ENCODE results near the gene LY9. TPM values are rescaled to one million over a fixed set of nuclear protein-coding genes. Genes with fewer than 3 reads are reported as not detected.

Gene LY9
- polyA plus RNA-seq, 3 donors: 1.4 to 2.7 (median 1.7) TPM

DNA sequence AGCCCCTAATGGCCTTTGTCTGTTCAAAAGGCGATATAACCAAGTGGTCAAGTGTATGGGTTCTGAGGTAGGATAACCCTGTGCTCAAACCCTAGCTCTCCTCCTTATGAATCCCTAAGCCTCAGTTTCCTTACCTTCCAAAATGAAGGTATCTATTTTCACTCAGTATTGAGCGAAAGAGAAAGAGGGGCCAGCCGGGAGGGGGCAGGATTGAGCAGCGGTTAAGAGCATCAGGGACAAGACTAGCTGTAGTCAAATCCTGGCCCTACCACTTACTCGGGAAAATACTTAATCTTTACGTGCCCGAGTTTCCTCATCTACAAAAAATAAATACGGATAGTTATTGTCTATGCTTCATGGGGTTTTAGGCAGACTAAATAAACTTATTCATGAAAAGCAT is 25.7 kb downstream of the LY9 start:
- H3K4me3 ChIP-seq (replicated peaks in 1 of 3; ENCODE audit: low read depth in 2 of 3, low read length in 3 of 3): no peak overlapping the region
- H3K36me3 ChIP-seq (replicated peaks in 1 of 2; ENCODE audit: control insufficient read depth in 1 of 2, insufficient read depth in 2 of 2, low read length in 2 of 2): no peaks in the 10 kb centered on the region
- no peak overlapping the region for H3K9ac ChIP-seq (ENCODE audit: insufficient read depth, low read length, poor library complexity, severe bottlenecking)
- H3K79me2 ChIP-seq (ENCODE audit: insufficient read depth, low read length): no peaks in the 10 kb centered on the region
- H3K4me1 ChIP-seq (ENCODE audit: control insufficient read depth in 1 of 2, insufficient read depth in 2 of 2, low read length in 2 of 2): no peaks in the 10 kb centered on the region
- H3K27ac ChIP-seq (ENCODE audit: low read depth in 1 of 2, low read length in 2 of 2): no peak overlapping the region
- H2AFZ ChIP-seq (ENCODE audit: insufficient read depth, low read depth, low read length, poor library complexity, severe bottlenecking): no peak overlapping the region
- intact Hi-C loops (cut with micrococcal nuclease): no loop called here
- no peaks in the 10 kb centered on the region for H3K4me1 Mint-ChIP-seq
- H3K9me3 Mint-ChIP-seq: peaks cover 0 to 3% (median 0%) of the 10 kb centered on the region in 7 donors
- H4K20me1 ChIP-seq (ENCODE audit: insufficient read depth, low read length): no peaks in the 10 kb centered on the region
- no peak overlapping the region for H3K4me2 ChIP-seq (replicated peaks; ENCODE audit: extremely low read depth, low read length, poor library complexity, severe bottlenecking)
- no peaks in the 10 kb centered on the region for H3K27me3 ChIP-seq (ENCODE audit: control insufficient read depth in 2 of 2, insufficient read depth in 2 of 2, low read length in 2 of 2)
- H3K36me3 Mint-ChIP-seq: peaks cover 0 to 3% of the 10 kb centered on the region in 2 donors
- TF ChIP-seq, protein P1, sequence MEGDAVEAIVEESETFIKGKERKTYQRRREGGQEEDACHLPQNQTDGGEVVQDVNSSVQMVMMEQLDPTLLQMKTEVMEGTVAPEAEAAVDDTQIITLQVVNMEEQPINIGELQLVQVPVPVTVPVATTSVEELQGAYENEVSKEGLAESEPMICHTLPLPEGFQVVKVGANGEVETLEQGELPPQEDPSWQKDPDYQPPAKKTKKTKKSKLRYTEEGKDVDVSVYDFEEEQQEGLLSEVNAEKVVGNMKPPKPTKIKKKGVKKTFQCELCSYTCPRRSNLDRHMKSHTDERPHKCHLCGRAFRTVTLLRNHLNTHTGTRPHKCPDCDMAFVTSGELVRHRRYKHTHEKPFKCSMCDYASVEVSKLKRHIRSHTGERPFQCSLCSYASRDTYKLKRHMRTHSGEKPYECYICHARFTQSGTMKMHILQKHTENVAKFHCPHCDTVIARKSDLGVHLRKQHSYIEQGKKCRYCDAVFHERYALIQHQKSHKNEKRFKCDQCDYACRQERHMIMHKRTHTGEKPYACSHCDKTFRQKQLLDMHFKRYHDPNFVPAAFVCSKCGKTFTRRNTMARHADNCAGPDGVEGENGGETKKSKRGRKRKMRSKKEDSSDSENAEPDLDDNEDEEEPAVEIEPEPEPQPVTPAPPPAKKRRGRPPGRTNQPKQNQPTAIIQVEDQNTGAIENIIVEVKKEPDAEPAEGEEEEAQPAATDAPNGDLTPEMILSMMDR (IDR thresholded peaks at IDR 0.05): peak; percentile 44
- H3K4me3 Mint-ChIP-seq: no peak overlapping the region
- peaks cover 3 to 8% (median 5%) of the 10 kb centered on the region in 3 donors for H3K27me3 Mint-ChIP-seq (ENCODE audit: low read depth in 3 of 3)
- no peak overlapping the region for H3K27ac Mint-ChIP-seq
- no peak for DNase-seq
- no CpG with 5 or more reads among the region's 8 CpGs for WGBS (ENCODE audit: insufficient coverage)
- no peaks in the 10 kb centered on the region for H3K9me3 ChIP-seq (replicated peaks in 1 of 2; ENCODE audit: control insufficient read depth in 1 of 2, insufficient read depth in 1 of 2, low read length in 2 of 2)

DNA sequence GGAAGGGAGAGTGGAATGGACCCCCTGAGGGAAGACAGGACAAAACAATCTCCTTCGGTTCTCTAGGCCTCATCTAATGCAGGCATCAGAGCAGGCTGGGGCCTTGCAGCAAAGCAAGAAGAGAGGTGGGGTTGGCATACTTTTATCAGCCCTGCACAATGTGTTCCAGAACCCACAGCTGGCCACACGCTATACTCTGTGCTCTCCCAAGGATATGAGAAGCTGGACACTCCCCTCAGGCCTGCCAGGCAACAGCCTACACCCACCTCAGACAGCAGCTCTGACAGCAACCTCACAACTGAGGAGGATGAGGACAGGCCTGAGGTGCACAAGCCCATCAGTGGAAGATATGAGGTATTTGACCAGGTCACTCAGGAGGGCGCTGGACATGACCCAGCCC is 27.3 kb downstream of the LY9 start:
- H3K27ac Mint-ChIP-seq: no peak overlapping the region
- WGBS (ENCODE audit: insufficient coverage): 100% methylated on average over 1 of the region's 3 CpGs
- Histone ChIP-seq H4K20me1 (ENCODE audit: insufficient read depth, low read length) (no peaks in the 10 kb centered on the region), H3K27ac (ENCODE audit: low read depth in 1 of 2, low read length in 2 of 2) (no peak overlapping the region), H3K79me2 (ENCODE audit: insufficient read depth, low read length) (no peaks in the 10 kb centered on the region), H3K4me3 (replicated peaks in 1 of 3; ENCODE audit: low read depth in 2 of 3, low read length in 3 of 3) (no peak overlapping the region), H3K4me2 (replicated peaks; ENCODE audit: extremely low read depth, low read length, poor library complexity, severe bottlenecking) (no peak overlapping the region), H3K9me3 (replicated peaks in 1 of 2; ENCODE audit: control insufficient read depth in 1 of 2, insufficient read depth in 1 of 2, low read length in 2 of 2) (no peaks in the 10 kb centered on the region), H3K27me3 (ENCODE audit: control insufficient read depth in 2 of 2, insufficient read depth in 2 of 2, low read length in 2 of 2) (no peaks in the 10 kb centered on the region), H3K4me1 (ENCODE audit: control insufficient read depth in 1 of 2, insufficient read depth in 2 of 2, low read length in 2 of 2) (peaks cover 0 to 5% of the 10 kb centered on the region in 2 donors), H3K9ac (ENCODE audit: insufficient read depth, low read length, poor library complexity, severe bottlenecking) (no peak overlapping the region), H2AFZ (ENCODE audit: insufficient read depth, low read depth, low read length, poor library complexity, severe bottlenecking) (no peak overlapping the region), H3K36me3 (replicated peaks in 1 of 2; ENCODE audit: control insufficient read depth in 1 of 2, insufficient read depth in 2 of 2, low read length in 2 of 2) (peaks cover 0 to 5% of the 10 kb centered on the region in 2 donors)
- no peak for DNase-seq
- no peak overlapping the region for H3K4me3 Mint-ChIP-seq
- intact Hi-C loops (cut with micrococcal nuclease): no loop called here
- peaks cover 5 to 9% of the 10 kb centered on the region in 2 donors for H3K36me3 Mint-ChIP-seq
- TF ChIP-seq, protein P1 (IDR thresholded peaks at IDR 0.05): no peak
- peaks cover 7% of the 10 kb centered on the region for H3K4me1 Mint-ChIP-seq
- peaks cover 0 to 8% (median 3%) of the 10 kb centered on the region in 3 donors for H3K27me3 Mint-ChIP-seq (ENCODE audit: low read depth in 3 of 3)
- peaks cover 0 to 3% (median 0%) of the 10 kb centered on the region in 7 donors for H3K9me3 Mint-ChIP-seq

Measured in CD14-positive monocyte (primary cell).